GM20000 (cell line): Measurements from ENCODE around the gene FCRL3.

ENCODE experiments used
- DNase-seq: peaks from one replicate; pipeline ENCODE4 v3.0.0; 2012; ENCODE audit warnings: low spot score
- CTCF ChIP-seq: IDR thresholded peaks from 2 replicates; pipeline ENCODE4 v1.5.1; 2012; ENCODE audit warnings: mild to moderate bottlenecking, control low read depth; ENCODE audit errors: extremely low read depth, missing control alignments

Gene FCRL3

DNA sequence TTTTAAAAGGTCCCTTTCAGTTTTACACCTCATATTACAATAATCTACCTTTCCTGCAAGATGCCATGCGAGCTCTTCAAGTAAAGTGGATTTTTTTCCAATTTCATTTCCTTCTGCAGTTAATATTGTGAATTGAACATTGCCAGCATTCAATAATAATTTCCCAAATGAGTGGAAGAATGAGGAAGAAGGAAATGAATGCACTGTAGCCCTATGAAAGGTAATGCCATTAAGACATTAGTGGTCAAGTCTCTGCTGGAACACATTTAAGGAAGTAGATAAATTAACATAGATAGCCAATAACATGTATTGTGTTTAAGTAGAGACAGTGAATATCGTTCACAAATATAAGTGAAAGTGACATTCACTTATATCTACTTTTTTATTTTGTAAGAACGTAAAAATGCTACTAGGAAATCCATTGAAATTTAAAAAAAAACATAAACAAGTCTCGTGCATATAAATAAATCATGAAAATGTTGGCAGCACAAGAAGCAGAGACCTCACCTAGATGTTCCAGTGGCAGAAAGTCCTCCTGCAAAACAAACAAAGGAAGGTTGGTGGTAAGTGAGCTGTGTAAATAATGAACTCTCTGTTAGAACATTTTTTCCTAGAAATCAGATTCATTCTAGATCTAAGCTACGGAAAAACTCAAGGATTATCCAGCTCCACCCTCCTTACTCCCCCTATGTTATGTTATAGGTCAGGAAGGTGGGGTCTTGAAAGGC lies 17.7 kb downstream of the FCRL3 start:
- no peak for DNase-seq

GRCh38 chr1:157678721-157679120 lies 21.8 kb downstream of the FCRL3 start:
- TF ChIP-seq CTCF: no peak
- DNase-seq: no peak

More for the DNA sequence above, 17.7 kb downstream of the FCRL3 start:
- no peak for TF ChIP-seq CTCF

- no peak for TF ChIP-seq CTCF
- no peak for DNase-seq
Observed at GRCh38 chr1:157673008-157673407, 27.6 kb downstream of the FCRL3 start.

- DNase-seq: no peak
- no peak for TF ChIP-seq CTCF
Observed at GRCh38 chr1:157671895-157672294, 28.7 kb downstream of the FCRL3 start.

DNA sequence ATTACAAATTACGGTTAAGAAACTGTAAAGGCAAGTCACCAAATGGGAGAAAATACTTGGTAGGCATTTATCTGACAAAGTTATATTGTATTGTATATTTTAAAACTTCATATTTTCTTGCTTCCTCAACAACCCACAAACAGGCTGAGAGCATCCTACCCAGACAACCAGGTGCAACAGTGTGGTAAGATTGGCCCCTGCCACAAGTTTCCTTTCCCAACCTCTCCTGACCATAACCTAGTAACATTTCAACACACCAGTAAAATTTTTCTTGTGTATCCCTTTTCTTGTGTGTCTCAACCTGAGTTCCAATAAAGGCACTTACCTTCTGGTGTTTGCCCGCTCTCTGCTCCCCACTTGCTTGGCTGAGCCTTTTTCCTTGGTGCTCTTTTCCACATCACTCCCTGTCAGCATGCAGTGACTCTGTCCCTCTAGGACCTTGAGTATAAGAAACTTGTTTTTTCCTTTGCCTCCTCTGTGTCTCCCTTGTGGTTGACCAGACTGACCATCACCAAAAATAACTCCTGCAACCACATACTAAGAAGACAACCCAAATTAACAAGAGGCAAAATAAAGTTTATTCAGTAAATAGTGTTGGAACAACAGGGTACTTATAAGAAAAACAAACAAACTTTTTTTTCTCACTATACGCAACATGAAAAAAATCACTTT lies 40.9 kb downstream of the FCRL3 start:
- DNase-seq: no peak
- TF ChIP-seq CTCF: no peak

- no peak for TF ChIP-seq CTCF
- no peak for DNase-seq
Observed at GRCh38 chr1:157658571-157658970, 42.0 kb downstream of the FCRL3 start.

DNA sequence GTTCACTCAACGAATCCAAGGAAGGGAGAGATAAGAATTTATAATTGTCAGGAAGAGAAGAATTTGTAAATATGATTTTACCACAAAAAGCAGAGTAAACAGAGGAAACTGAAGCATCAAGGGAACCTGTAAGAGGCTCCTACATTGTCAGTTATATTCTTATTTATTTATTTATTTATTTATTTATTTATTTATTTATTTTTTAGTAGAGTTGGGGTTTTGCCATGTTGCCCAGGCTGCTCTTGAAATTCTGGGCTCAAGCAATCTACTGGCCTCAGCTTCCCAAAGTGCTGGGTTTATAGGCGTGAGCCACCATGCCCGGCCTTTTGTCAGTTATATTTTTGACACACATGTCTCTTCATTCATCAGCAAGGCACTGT lies 47.1 kb downstream of the FCRL3 start:
- DNase-seq: no peak
- no peak for TF ChIP-seq CTCF
